Neural progenitor cell (in vitro differentiated cells): ENCODE measurements around the gene FN3K. TPM values are rescaled to one million over a fixed set of nuclear protein-coding genes. Genes with fewer than 3 reads are reported as not detected.
"Not testable (repeated sequence)": the region's sequence is repeated elsewhere in the genome, so short reads cannot be mapped to it uniquely, and the experiment has no call there.

ENCODE experiments used
- DNase-seq: peaks from one replicate; pipeline ENCODE4 v3.0.0-alpha.2; 2016; ENCODE audit warnings: low spot score
- H2AFZ ChIP-seq: fragments of 200-600 bp; sonication (generic); replicated peaks from 2 replicates; pipeline ENCODE4 v1.6.1; 2016; ENCODE audit warnings: antibody characterized with exemption
- H3F3A ChIP-seq: fragments of 200-600 bp; sonication (generic); 2 replicates; pipeline ENCODE4 v1.6.1; 2016; ENCODE audit warnings: antibody characterized with exemption, low read depth
- H3K27ac ChIP-seq: fragments of 200-600 bp; sonication (generic); 2 replicates; pipeline ENCODE4 v1.5.1; 2016; ENCODE audit warnings: mild to moderate bottlenecking
- H3K27me3 ChIP-seq: fragments of 200-600 bp; sonication (generic); 2 replicates; pipeline ENCODE4 v1.6.1; 2016; ENCODE audit warnings: mild to moderate bottlenecking, moderate library complexity
- H3K36me3 ChIP-seq: fragments of 200-600 bp; sonication (generic); 2 replicates; pipeline ENCODE4 v1.5.1; 2016
- H3K4me1 ChIP-seq: fragments of 200-600 bp; sonication (generic); 2 replicates; pipeline ENCODE4 v1.6.1; 2016; ENCODE audit warnings: mixed run types
- H3K4me2 ChIP-seq: fragments of 200-600 bp; sonication (generic); 2 replicates; pipeline ENCODE4 v1.6.1; 2016
- H3K4me3 ChIP-seq: fragments of 200-600 bp; sonication (generic); 2 replicates; pipeline ENCODE4 v1.5.1; 2016
- H3K79me2 ChIP-seq: fragments of 200-600 bp; sonication (generic); 2 replicates; pipeline ENCODE4 v1.6.1; 2016; ENCODE audit warnings: low read depth
- H3K9ac ChIP-seq: fragments of 200-600 bp; sonication (generic); 2 replicates; pipeline ENCODE4 v1.6.1; 2016
- H3K9me3 ChIP-seq: fragments of 200-600 bp; sonication (generic); 2 replicates; pipeline ENCODE4 v1.5.1; 2016; ENCODE audit warnings: low read depth
- H4K20me1 ChIP-seq: fragments of 200-600 bp; sonication (generic); 2 replicates; pipeline ENCODE4 v1.6.1; 2016; ENCODE audit warnings: low read depth
- H3K27ac Mint-ChIP-seq: 3 replicates; pipeline ENCODE4 v1.8.0; 2021; ENCODE audit warnings: mixed read lengths
- H3K27me3 Mint-ChIP-seq: 2 replicates; pipeline ENCODE4 v1.8.0; 2022; ENCODE audit warnings: low read depth, mild to moderate bottlenecking, inconsistent platforms, moderate library complexity, mixed read lengths; ENCODE audit not compliant: insufficient read depth
- H3K36me3 Mint-ChIP-seq: 3 replicates; pipeline ENCODE4 v1.8.0; 2021; ENCODE audit warnings: mixed read lengths
- H3K4me1 Mint-ChIP-seq: 3 replicates; pipeline ENCODE4 v1.8.0; 2021; ENCODE audit warnings: mixed read lengths
- H3K4me3 Mint-ChIP-seq: 3 replicates; pipeline ENCODE4 v1.8.0; 2021; ENCODE audit warnings: mild to moderate bottlenecking, moderate library complexity, mixed read lengths
- H3K9me3 Mint-ChIP-seq: 3 replicates; pipeline ENCODE4 v1.8.0; 2020; ENCODE audit warnings: mixed read lengths
- CTCF ChIP-seq: fragments of 200-600 bp; sonication (generic); IDR thresholded peaks from 2 replicates; pipeline ENCODE4 v1.5.1; 2017; ENCODE audit warnings: antibody characterized with exemption, mild to moderate bottlenecking
- EZH2 ChIP-seq: fragments of 200-600 bp; sonication (generic); IDR thresholded peaks from 2 replicates; pipeline ENCODE4 v1.6.1; 2017; ENCODE audit warnings: antibody characterized with exemption, mild to moderate bottlenecking, moderate library complexity
- EZH2phosphoT487 ChIP-seq: fragments of 200-600 bp; sonication (generic); IDR thresholded peaks from 2 replicates; pipeline ENCODE4 v1.6.1; 2017; ENCODE audit warnings: antibody characterized with exemption
- total RNA-seq: library from RNA; depleted of rRNA; stranded (reverse); fragments of >200 nt; gene quantifications from 2 replicates; pipeline ENCODE4 v1.2.3, GENCODE V29; 2015; ENCODE audit warnings: low replicate concordance

Gene FN3K
- total RNA-seq, 1 donor from 2014 or later = 3.3 TPM

GRCh38 chr17:82769041-82769440 is 33.6 kb downstream of the FN3K start:
- Histone ChIP-seq H4K20me1 (peaks cover 5% of the 10 kb centered on the region), H3K9me3 (no peaks in the 10 kb centered on the region), H3F3A (no peaks in the 10 kb centered on the region), H3K79me2 (peaks cover 4% of the 10 kb centered on the region), H3K9ac (no peak overlapping the region), H3K4me3 (no peak overlapping the region), H2AFZ (no peak overlapping the region), H3K4me1 (no peaks in the 10 kb centered on the region), H3K27ac (no peak overlapping the region), H3K4me2 (no peak overlapping the region), H3K27me3 (no peaks in the 10 kb centered on the region), H3K36me3 (peaks cover 14% of the 10 kb centered on the region)
- peaks cover 43% of the 10 kb centered on the region for H3K36me3 Mint-ChIP-seq
- TF ChIP-seq CTCF (no peak), EZH2 (no peak), EZH2phosphoT487 (no peak)
- H3K27ac Mint-ChIP-seq = no peak overlapping the region
- H3K4me1 Mint-ChIP-seq = no peaks in the 10 kb centered on the region
- H3K9me3 Mint-ChIP-seq = no peaks in the 10 kb centered on the region
- no peaks in the 10 kb centered on the region for H3K27me3 Mint-ChIP-seq
- no peak overlapping the region for H3K4me3 Mint-ChIP-seq
- no peak for DNase-seq

- H3K36me3 ChIP-seq = peaks cover 14% of the 10 kb centered on the region
- peaks cover 43% of the 10 kb centered on the region for H3K36me3 Mint-ChIP-seq
- no peaks in the 10 kb centered on the region for H3K4me1 Mint-ChIP-seq
- H3K9me3 ChIP-seq = no peaks in the 10 kb centered on the region
- H4K20me1 ChIP-seq = peaks cover 5% of the 10 kb centered on the region
- H3F3A ChIP-seq = no peaks in the 10 kb centered on the region
- no peak overlapping the region for H3K27ac Mint-ChIP-seq
- no peak overlapping the region for H2AFZ ChIP-seq
- H3K79me2 ChIP-seq = no peaks in the 10 kb centered on the region
- H3K27me3 ChIP-seq = no peaks in the 10 kb centered on the region
- no peak for TF ChIP-seq EZH2phosphoT487
- TF ChIP-seq EZH2 = no peak
- TF ChIP-seq CTCF = no peak
- no peaks in the 10 kb centered on the region for H3K9me3 Mint-ChIP-seq
- no peaks in the 10 kb centered on the region for H3K4me1 ChIP-seq
- H3K9ac ChIP-seq = no peak overlapping the region
- H3K4me3 ChIP-seq = no peak overlapping the region
- no peak overlapping the region for H3K4me3 Mint-ChIP-seq
- H3K27ac ChIP-seq = no peak overlapping the region
- no peak for DNase-seq
- H3K4me2 ChIP-seq = no peak overlapping the region
- H3K27me3 Mint-ChIP-seq = no peaks in the 10 kb centered on the region
These were observed 36.6 kb downstream of the FN3K start for GRCh38 chr17:82772026-82772425.

GRCh38 chr17:82774456-82774855 is 39.0 kb downstream of the FN3K start:
- H3K9ac ChIP-seq, H3K36me3 ChIP-seq, DNase-seq, H2AFZ ChIP-seq, H4K20me1 ChIP-seq, H3K4me2 ChIP-seq, H3K27me3 Mint-ChIP-seq, H3K27ac ChIP-seq, H3K27ac Mint-ChIP-seq, H3K27me3 ChIP-seq, H3K9me3 ChIP-seq, H3K4me3 Mint-ChIP-seq, H3F3A ChIP-seq, H3K4me1 ChIP-seq, H3K4me3 ChIP-seq, H3K4me1 Mint-ChIP-seq, H3K79me2 ChIP-seq, H3K9me3 Mint-ChIP-seq: not testable (repeated sequence)
- H3K36me3 Mint-ChIP-seq = peaks cover 36% of the 10 kb centered on the region

GRCh38 chr17:82775001-82775823 is 39.8 kb downstream of the FN3K start:
- Histone ChIP-seq H3K9me3 (no peaks in the 10 kb centered on the region), H3K4me1 (no peaks in the 10 kb centered on the region), H4K20me1 (peaks cover 5% of the 10 kb centered on the region), H3F3A (no peaks in the 10 kb centered on the region), H3K9ac (no peak overlapping the region), H3K27ac (no peak overlapping the region), H3K27me3 (no peaks in the 10 kb centered on the region), H2AFZ (no peak overlapping the region), H3K4me3 (no peak overlapping the region), H3K79me2 (no peaks in the 10 kb centered on the region), H3K36me3 (no peaks in the 10 kb centered on the region), H3K4me2 (no peak overlapping the region)
- H3K27me3 Mint-ChIP-seq = peaks cover 4% of the 10 kb centered on the region
- peaks cover 32% of the 10 kb centered on the region for H3K36me3 Mint-ChIP-seq
- H3K9me3 Mint-ChIP-seq = no peaks in the 10 kb centered on the region
- no peaks in the 10 kb centered on the region for H3K4me1 Mint-ChIP-seq
- TF ChIP-seq CTCF (peak; percentile 87), EZH2 (no peak), EZH2phosphoT487 (no peak)
- H3K27ac Mint-ChIP-seq = no peak overlapping the region
- no peak overlapping the region for H3K4me3 Mint-ChIP-seq
- peak; percentile 74 for DNase-seq
